Esophagus (tissue), 2 donors: ENCODE results near the gene RGS14. TPM values are rescaled to one million over a fixed set of nuclear protein-coding genes. Genes with fewer than 3 reads are reported as not detected.

Experiments used
- H3K27ac ChIP-seq, 2 donors: one replicate each; pipeline ENCODE4 v1.5.1; 2013; ENCODE audit warnings: low read depth in 2 of 2, mild to moderate bottlenecking in 2 of 2, inconsistent platforms in 1 of 2, low read length in 1 of 2, moderate library complexity in 1 of 2
- H3K27me3 ChIP-seq, 2 donors: one replicate each; pipeline ENCODE4 v1.6.1; 2013; ENCODE audit warnings: low read length in 2 of 2, control low read depth in 1 of 2, mild to moderate bottlenecking in 1 of 2; ENCODE audit not compliant: insufficient read depth in 2 of 2, control insufficient read depth in 1 of 2
- H3K36me3 ChIP-seq, 2 donors: one replicate each; pipeline ENCODE4 v1.6.1; 2013; ENCODE audit warnings: low read length in 1 of 2; ENCODE audit not compliant: control insufficient read depth in 2 of 2, insufficient read depth in 2 of 2
- H3K4me1 ChIP-seq, 2 donors: one replicate each; pipeline ENCODE4 v1.6.1; 2013; ENCODE audit warnings: low read length in 1 of 2; ENCODE audit not compliant: control insufficient read depth in 2 of 2, insufficient read depth in 2 of 2
- H3K4me3 ChIP-seq, 2 donors: one replicate each; pipeline ENCODE4 v1.5.1; 2013; ENCODE audit warnings: low read length in 2 of 2, mild to moderate bottlenecking in 2 of 2, low read depth in 1 of 2, moderate library complexity in 1 of 2
- H3K9me3 ChIP-seq, 2 donors: one replicate each; pipeline ENCODE4 v1.6.1; 2013; ENCODE audit warnings: mild to moderate bottlenecking in 2 of 2, low read depth in 1 of 2, low read length in 1 of 2, moderate library complexity in 1 of 2; ENCODE audit not compliant: control insufficient read depth in 2 of 2, insufficient read depth in 1 of 2
- WGBS, 2 donors: extraction: QIAGEN DNeasy Blood & Tissue Kit; methylation state at CpG; one replicate each; pipeline ENCODE4 v1.1.7; 2013; 5-methylcytosine and 5-hydroxymethylcytosine counted together
- polyA plus RNA-seq, 2 donors: library from polyadenylated mRNA; stranded (reverse); fragments of 200-250 nt; gene quantifications; one replicate each; pipeline ENCODE4 v1.2.3, GENCODE V29; 2013
- donor health status: healthy with polysubstance abuse.
- donor health status: Bipolar disorder and iron deficiency.

The RGS14 gene
- polyA plus RNA-seq, 2 donors, result 49.7 to 74.5 TPM

GRCh38 chr5:177327539-177328522 lies 29.9 kb upstream of the RGS14 start:
- Histone ChIP-seq H3K36me3 (peaks cover 6 to 30% of the 10 kb centered on the region in 2 donors), H3K4me3 (no peak overlapping the region), H3K4me1 (no peaks in the 10 kb centered on the region), H3K27ac (peak overlapping the region in 1 of 2 donors; percentile 11), H3K27me3 (no peaks in the 10 kb centered on the region), H3K9me3 (no peaks in the 10 kb centered on the region)
- WGBS, 2 donors, result 72% methylated on average over 28 of the region's 28 CpGs

- WGBS, 2 donors, result 84 to 91% methylated on average over 19 of the region's 19 CpGs
- Histone ChIP-seq H3K4me3 (no peak overlapping the region), H3K27ac (peak overlapping the region in 1 of 2 donors; percentile 11), H3K9me3 (no peaks in the 10 kb centered on the region), H3K4me1 (no peaks in the 10 kb centered on the region), H3K27me3 (no peaks in the 10 kb centered on the region), H3K36me3 (peaks cover 6 to 39% of the 10 kb centered on the region in 2 donors)
Measured at GRCh38 chr5:177328545-177329231, 29.0 kb upstream of the RGS14 start.

DNA sequence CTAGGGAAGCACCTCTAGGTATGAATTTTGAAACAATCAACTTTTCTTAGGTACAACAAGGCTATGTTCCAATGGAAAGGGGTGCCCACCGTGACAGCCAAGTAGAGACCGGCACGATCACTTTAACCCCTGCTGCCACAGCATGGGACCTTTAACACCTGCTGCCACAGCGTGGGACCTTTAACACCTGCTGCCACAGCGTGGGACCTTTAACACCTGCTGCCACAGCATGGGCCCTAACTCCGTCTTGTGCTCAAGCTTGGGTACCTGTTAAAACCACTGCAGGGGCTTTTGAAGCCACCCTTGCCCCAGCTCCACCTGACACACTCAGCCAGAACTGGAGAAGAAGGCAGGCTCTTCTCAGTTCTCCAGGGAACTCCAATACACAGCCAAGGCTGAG lies 27.8 kb upstream of the RGS14 start:
- Histone ChIP-seq H3K27me3 (no peaks in the 10 kb centered on the region), H3K9me3 (no peaks in the 10 kb centered on the region), H3K36me3 (peaks cover 6 to 48% of the 10 kb centered on the region in 2 donors), H3K4me3 (no peak overlapping the region), H3K27ac (no peak overlapping the region), H3K4me1 (no peaks in the 10 kb centered on the region)
- WGBS, 2 donors, result 74 to 85% methylated on average over 6 of the region's 6 CpGs

DNA sequence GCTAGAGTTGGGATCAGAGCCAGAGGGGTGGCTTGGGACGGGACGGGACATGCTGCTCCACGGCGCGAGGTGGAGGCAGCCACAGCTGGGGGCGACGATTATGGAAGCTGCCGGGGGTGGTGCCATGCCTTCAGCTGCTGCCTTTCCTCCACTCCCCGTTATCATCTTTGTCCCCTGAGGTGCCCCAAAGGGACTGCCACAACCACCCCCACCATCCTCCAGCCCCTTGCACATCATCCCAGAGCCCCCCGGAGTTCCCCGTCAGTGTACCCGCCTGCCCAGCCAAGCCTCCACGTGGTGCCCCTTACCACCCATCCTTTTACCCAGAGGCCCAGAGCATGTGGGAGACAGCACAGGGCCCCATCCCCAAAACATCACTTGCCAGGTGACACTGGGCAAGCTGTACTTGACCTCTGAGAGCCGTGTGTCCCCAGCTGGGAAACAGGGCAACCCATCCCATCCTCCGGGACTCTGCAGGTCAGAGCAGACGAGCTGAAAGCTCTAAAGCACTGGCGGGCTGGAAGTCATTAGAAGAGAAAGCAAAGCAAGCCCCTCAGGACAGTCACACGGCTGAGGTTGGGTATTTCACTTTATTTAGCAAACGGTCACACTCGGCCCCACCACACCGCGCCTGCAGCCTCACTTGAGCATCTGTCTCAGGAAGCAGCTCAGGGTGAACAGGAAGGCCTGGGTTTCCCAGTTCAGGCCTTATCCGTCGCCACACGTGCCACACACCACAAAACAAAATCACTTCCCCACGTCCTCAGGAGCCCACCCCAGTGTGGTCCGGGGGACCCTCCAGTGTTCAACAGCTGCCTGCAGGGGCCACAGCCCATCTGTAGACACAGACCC lies 26.5 kb upstream of the RGS14 start:
- Histone ChIP-seq H3K36me3 (peaks cover 20 to 62% of the 10 kb centered on the region in 2 donors), H3K4me3 (no peak overlapping the region), H3K9me3 (no peaks in the 10 kb centered on the region), H3K4me1 (no peaks in the 10 kb centered on the region), H3K27me3 (no peaks in the 10 kb centered on the region), H3K27ac (no peak overlapping the region)
- WGBS, 2 donors, result 78 to 81% methylated on average over 27 of the region's 27 CpGs

DNA sequence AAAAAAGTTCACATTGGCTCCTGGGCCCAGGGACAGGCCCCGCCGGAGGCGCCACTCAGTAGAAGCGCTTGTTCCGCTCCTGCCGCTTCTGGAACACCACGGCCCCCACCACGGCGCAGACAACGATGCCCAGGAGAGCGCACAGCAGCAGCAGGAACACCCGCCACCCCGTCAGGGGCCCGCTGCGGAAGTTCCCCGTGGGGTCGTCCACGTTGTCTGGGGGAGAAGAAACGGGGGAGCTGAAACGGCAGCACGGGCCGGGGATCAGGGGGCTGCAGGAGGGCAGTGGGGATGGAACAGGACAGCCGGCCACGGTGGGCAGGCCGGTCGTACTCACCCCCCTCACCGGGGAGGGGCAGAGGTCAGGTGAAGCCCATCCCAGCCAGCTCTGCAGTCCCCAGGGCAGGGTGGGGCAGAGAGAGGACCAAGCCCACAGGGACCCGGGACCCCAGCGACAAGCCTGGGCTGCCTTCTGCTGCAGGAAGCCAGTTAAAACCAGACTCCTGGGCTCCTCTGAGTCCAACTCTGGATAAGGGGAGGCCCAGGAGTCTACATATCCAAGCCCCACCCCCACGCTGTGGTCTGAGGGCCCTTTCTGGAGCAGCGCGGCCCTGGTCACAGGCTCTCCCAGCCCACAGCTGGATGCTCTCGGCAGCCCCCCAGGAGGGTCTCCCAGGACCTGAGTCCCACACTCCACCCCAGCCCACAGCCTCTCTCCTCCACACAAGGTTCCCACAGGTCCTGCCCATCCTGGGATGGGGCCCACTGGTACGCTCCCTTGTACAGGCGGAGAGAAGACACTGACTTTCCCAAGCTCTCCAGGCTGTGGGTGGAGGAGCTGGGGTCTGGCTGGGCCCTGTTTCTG lies 25.5 kb upstream of the RGS14 start:
- WGBS, 2 donors, result 88 to 89% methylated on average over 35 of the region's 35 CpGs
- Histone ChIP-seq H3K9me3 (peaks cover 0 to under 1% of the 10 kb centered on the region in 2 donors), H3K27me3 (no peaks in the 10 kb centered on the region), H3K4me1 (no peaks in the 10 kb centered on the region), H3K27ac (no peak overlapping the region), H3K36me3 (peaks cover 24 to 72% of the 10 kb centered on the region in 2 donors), H3K4me3 (no peak overlapping the region)

DNA sequence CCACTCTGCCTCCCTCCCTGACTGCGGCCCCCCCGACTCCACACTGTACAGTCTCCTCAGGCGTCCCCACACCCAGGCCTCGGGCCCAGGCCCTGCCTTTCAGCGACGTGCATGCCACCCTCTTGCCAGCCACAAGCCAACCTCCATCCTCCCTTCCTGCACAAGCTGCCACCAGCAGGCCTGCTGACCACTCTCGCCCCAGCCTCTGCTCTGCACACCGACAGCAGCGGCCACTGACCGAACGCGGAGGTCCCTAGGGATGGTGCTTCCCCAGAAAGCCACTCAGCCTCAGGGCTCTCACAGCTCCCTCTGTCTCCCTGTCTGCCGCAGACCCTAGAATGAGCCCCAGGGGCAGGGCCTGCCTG lies 24.8 kb upstream of the RGS14 start:
- WGBS, 2 donors, result 88 to 90% methylated on average over 13 of the region's 13 CpGs
- no peaks in the 10 kb centered on the region for H3K4me1 ChIP-seq
- peaks cover 0 to 2% of the 10 kb centered on the region in 2 donors for H3K9me3 ChIP-seq
- peaks cover 29 to 78% of the 10 kb centered on the region in 2 donors for H3K36me3 ChIP-seq
- H3K27me3 ChIP-seq, result no peaks in the 10 kb centered on the region
- no peak overlapping the region for H3K4me3 ChIP-seq
- H3K27ac ChIP-seq, result no peak overlapping the region

- Histone ChIP-seq H3K4me3 (no peak overlapping the region), H3K27me3 (no peaks in the 10 kb centered on the region), H3K4me1 (no peaks in the 10 kb centered on the region), H3K27ac (no peak overlapping the region), H3K36me3 (peaks cover 32 to 83% of the 10 kb centered on the region in 2 donors), H3K9me3 (peaks cover 0 to 2% of the 10 kb centered on the region in 2 donors)
- 90% methylated on average over 16 of the region's 16 CpGs for WGBS, 2 donors
Measured at GRCh38 chr5:177333420-177334154, 24.1 kb upstream of the RGS14 start.

- peaks cover 0 to 2% of the 10 kb centered on the region in 2 donors for H3K4me1 ChIP-seq
- H3K4me3 ChIP-seq, result no peak overlapping the region
- no peak overlapping the region for H3K27ac ChIP-seq
- H3K9me3 ChIP-seq, result peaks cover 0 to 2% of the 10 kb centered on the region in 2 donors
- H3K36me3 ChIP-seq, result peaks cover 32 to 85% of the 10 kb centered on the region in 2 donors
- WGBS, 2 donors, result 76 to 80% methylated on average over 15 of the region's 15 CpGs
- no peaks in the 10 kb centered on the region for H3K27me3 ChIP-seq
Measured at GRCh38 chr5:177334155-177334551, 23.6 kb upstream of the RGS14 start.
